Glutamatergic neuron (in vitro differentiated cells): ENCODE measurements around the gene WBP2NL. TPM values are rescaled to one million over a fixed set of nuclear protein-coding genes. Genes with fewer than 3 reads are reported as not detected.
"Not testable (repeated sequence)": the region's sequence is repeated elsewhere in the genome, so short reads cannot be mapped to it uniquely, and the experiment has no call there.

Experiments used
- DNase-seq: peaks from one replicate; pipeline ENCODE4 v3.0.0; 2022
- H3K27ac Mint-ChIP-seq: one replicate; pipeline ENCODE4 v1.8.0; 2020; ENCODE audit warnings: mild to moderate bottlenecking, mixed read lengths, inconsistent platforms; ENCODE audit not compliant: unreplicated experiment
- H3K27me3 Mint-ChIP-seq: one replicate; pipeline ENCODE4 v1.8.0; 2020; ENCODE audit warnings: mild to moderate bottlenecking, moderate library complexity, mixed read lengths, inconsistent platforms; ENCODE audit not compliant: unreplicated experiment
- H3K36me3 Mint-ChIP-seq: one replicate; pipeline ENCODE4 v1.8.0; 2020; ENCODE audit warnings: mild to moderate bottlenecking, mixed read lengths, inconsistent platforms; ENCODE audit not compliant: unreplicated experiment
- H3K4me1 Mint-ChIP-seq: one replicate; pipeline ENCODE4 v1.8.0; 2020; ENCODE audit warnings: mild to moderate bottlenecking, low read depth, mixed read lengths, inconsistent platforms; ENCODE audit not compliant: unreplicated experiment
- H3K4me3 Mint-ChIP-seq: one replicate; pipeline ENCODE4 v1.8.0; 2020; ENCODE audit warnings: mild to moderate bottlenecking, mixed read lengths, inconsistent platforms; ENCODE audit not compliant: unreplicated experiment
- H3K9me3 Mint-ChIP-seq: one replicate; pipeline ENCODE4 v1.8.0; 2020; ENCODE audit warnings: mild to moderate bottlenecking, moderate library complexity, mixed read lengths, inconsistent platforms; ENCODE audit not compliant: unreplicated experiment
- CTCF ChIP-seq: fragments of 200-600 bp; sonication (generic); IDR thresholded peaks from one replicate; pipeline ENCODE4 v1.5.0; 2021; ENCODE audit not compliant: partially characterized antibody, unreplicated experiment
- long read RNA-seq: library from polyadenylated mRNA; unstranded; transcript quantifications from one replicate; pipeline ENCODE4 v2.0.0, GENCODE V29; 2020; ENCODE audit not compliant: unreplicated experiment
- total RNA-seq: library from RNA; stranded (reverse); fragmentation: NEBNext Ultra II Directional; extraction: Animal tissue kit (Norgen Biotek cat#: 25700); gene quantifications from one replicate; pipeline ENCODE4 v1.2.1, GENCODE V29; 2021; ENCODE audit not compliant: unreplicated experiment

The WBP2NL gene
- total RNA-seq = not detected
- long read RNA-seq = 0 reads

- peaks cover 4% of the 10 kb centered on the region for H3K36me3 Mint-ChIP-seq
- H3K27ac Mint-ChIP-seq = no peak within 1 kb of the TSS
- peaks cover 5% of the 10 kb centered on the region for H3K4me1 Mint-ChIP-seq
- H3K9me3 Mint-ChIP-seq = peaks cover under 1% of the 10 kb centered on the region
- peaks cover 4% of the 10 kb centered on the region for H3K27me3 Mint-ChIP-seq
- no peak within 1 kb of the TSS for H3K4me3 Mint-ChIP-seq
- TF ChIP-seq CTCF = no peak
- DNase-seq = no peak
Observed at GRCh38 chr22:41998361-41999261, at the start of gene WBP2NL. Gene WBP2NL, plus strand, starts transcription at chr22:41998788. Its CDS starts 31 bp downstream, at chr22:41998819.

- H3K36me3 Mint-ChIP-seq, H3K27me3 Mint-ChIP-seq, H3K4me3 Mint-ChIP-seq, DNase-seq, H3K9me3 Mint-ChIP-seq, H3K27ac Mint-ChIP-seq: not testable (repeated sequence)
- peaks cover 13% of the 10 kb centered on the region for H3K4me1 Mint-ChIP-seq
Observed at GRCh38 chr22:41948928-41949296, 49.7 kb upstream of the WBP2NL start.

- no peak overlapping the region for H3K4me3 Mint-ChIP-seq
- H3K27ac Mint-ChIP-seq = no peak overlapping the region
Observed at GRCh38 chr22:41949297-41949965, 49.2 kb upstream of the WBP2NL start.

GRCh38 chr22:41951898-41952474 lies 46.6 kb upstream of the WBP2NL start, which contains the start of gene SMIM45:
Gene SMIM45, plus strand, starts transcription at chr22:41952150.
- no peak within 1 kb of the TSS for H3K27ac Mint-ChIP-seq
- H3K36me3 Mint-ChIP-seq = no peaks in the 10 kb centered on the region
- peak; percentile 48 for DNase-seq
- peaks cover 3% of the 10 kb centered on the region for H3K27me3 Mint-ChIP-seq
- H3K4me1 Mint-ChIP-seq = peaks cover 13% of the 10 kb centered on the region
- peaks cover 2% of the 10 kb centered on the region for H3K9me3 Mint-ChIP-seq
- H3K4me3 Mint-ChIP-seq = peak within 1 kb of the TSS; percentile 69
- no peak for TF ChIP-seq CTCF

More at GRCh38 chr22:41949297-41949965, 49.2 kb upstream of the WBP2NL start:
- DNase-seq = no peak
- peaks cover 13% of the 10 kb centered on the region for H3K4me1 Mint-ChIP-seq
- H3K36me3 Mint-ChIP-seq = no peaks in the 10 kb centered on the region
- TF ChIP-seq CTCF = no peak
- H3K27me3 Mint-ChIP-seq = peaks cover 4% of the 10 kb centered on the region
- H3K9me3 Mint-ChIP-seq = peaks cover 4% of the 10 kb centered on the region

- Mint-ChIP-seq H3K4me3 (no peak overlapping the region), H3K27ac (no peak overlapping the region), H3K27me3 (peaks cover 3% of the 10 kb centered on the region), H3K4me1 (peaks cover 13% of the 10 kb centered on the region), H3K9me3 (peaks cover 2% of the 10 kb centered on the region), H3K36me3 (no peaks in the 10 kb centered on the region)
- DNase-seq = no peak
- no peak for TF ChIP-seq CTCF
Observed at GRCh38 chr22:41952713-41953112, 45.9 kb upstream of the WBP2NL start.
